Nephron (organoid): Measurements from ENCODE around the gene PLEKHM3.

Source experiments
- H3K27ac Mint-ChIP-seq, 3 experiments: 2 replicates each; pipeline ENCODE4 v1.8.0; 2020; ENCODE audit warnings: mixed read lengths in 3 of 3, mild to moderate bottlenecking in 2 of 3, moderate library complexity in 1 of 3
- H3K27me3 Mint-ChIP-seq: 2 replicates; pipeline ENCODE4 v1.8.0; 2021; ENCODE audit warnings: low read depth, mild to moderate bottlenecking, moderate library complexity, mixed read lengths
- H3K36me3 Mint-ChIP-seq: 2 replicates; pipeline ENCODE4 v1.8.0; 2020; ENCODE audit warnings: low read depth, mixed read lengths
- H3K4me1 Mint-ChIP-seq: 2 replicates; pipeline ENCODE4 v1.8.0; 2020; ENCODE audit warnings: mixed read lengths
- H3K4me3 Mint-ChIP-seq, 3 experiments: 2 replicates each; pipeline ENCODE4 v1.8.0; 2020; ENCODE audit warnings: mild to moderate bottlenecking in 3 of 3, mixed read lengths in 3 of 3, moderate library complexity in 2 of 3
- H3K9me3 Mint-ChIP-seq: 2 replicates; pipeline ENCODE4 v1.8.0; 2020; ENCODE audit warnings: mixed read lengths
- CTCF ChIP-seq, 3 experiments: fragments of 200-600 bp; sonication (generic); IDR thresholded peaks; one replicate each; pipeline ENCODE4 v1.5.0; 2021; ENCODE audit warnings: antibody characterized with exemption in 3 of 3; ENCODE audit not compliant: unreplicated experiment in 3 of 3

Gene PLEKHM3

GRCh38 chr2:207944979-207945600 is 80.2 kb downstream of the PLEKHM3 start:
- Mint-ChIP-seq H3K36me3 (peaks cover 21% of the 10 kb centered on the region), H3K4me3 (no peak overlapping the region), H3K27me3 (no peaks in the 10 kb centered on the region), H3K4me1 (no peaks in the 10 kb centered on the region), H3K9me3 (no peaks in the 10 kb centered on the region), H3K27ac (no peak overlapping the region)
- no peak for TF ChIP-seq CTCF (IDR thresholded peaks at IDR 0.05; ENCODE audit: unreplicated experiment in 3 of 3)

GRCh38 chr2:207944334-207944733 is 81.0 kb downstream of the PLEKHM3 start:
- Mint-ChIP-seq H3K4me1 (no peaks in the 10 kb centered on the region), H3K4me3 (no peak overlapping the region), H3K27ac (no peak overlapping the region), H3K27me3 (no peaks in the 10 kb centered on the region), H3K9me3 (no peaks in the 10 kb centered on the region), H3K36me3 (peaks cover 21% of the 10 kb centered on the region)
- TF ChIP-seq CTCF (IDR thresholded peaks at IDR 0.05; ENCODE audit: unreplicated experiment in 3 of 3), result no peak

- Mint-ChIP-seq H3K27me3 (no peaks in the 10 kb centered on the region), H3K4me3 (no peak overlapping the region), H3K9me3 (no peaks in the 10 kb centered on the region), H3K27ac (no peak overlapping the region), H3K4me1 (no peaks in the 10 kb centered on the region), H3K36me3 (peaks cover 10% of the 10 kb centered on the region)
- TF ChIP-seq CTCF (IDR thresholded peaks at IDR 0.05; ENCODE audit: unreplicated experiment in 3 of 3), result no peak
Observed at GRCh38 chr2:207939342-207940108, 85.8 kb downstream of the PLEKHM3 start.

GRCh38 chr2:207938886-207939285 is 86.4 kb downstream of the PLEKHM3 start:
- no peaks in the 10 kb centered on the region for H3K27me3 Mint-ChIP-seq
- no peak overlapping the region for H3K27ac Mint-ChIP-seq
- no peak overlapping the region for H3K4me3 Mint-ChIP-seq
- H3K36me3 Mint-ChIP-seq, result peaks cover 6% of the 10 kb centered on the region
- no peak for TF ChIP-seq CTCF (IDR thresholded peaks at IDR 0.05; ENCODE audit: unreplicated experiment in 3 of 3)
- H3K4me1 Mint-ChIP-seq, result no peaks in the 10 kb centered on the region
- no peaks in the 10 kb centered on the region for H3K9me3 Mint-ChIP-seq

GRCh38 chr2:207938415-207938814 is 86.9 kb downstream of the PLEKHM3 start:
- H3K27ac Mint-ChIP-seq, result no peak overlapping the region
- H3K4me3 Mint-ChIP-seq, result no peak overlapping the region
- H3K36me3 Mint-ChIP-seq, result peaks cover 4% of the 10 kb centered on the region
- no peaks in the 10 kb centered on the region for H3K4me1 Mint-ChIP-seq
- H3K9me3 Mint-ChIP-seq, result no peaks in the 10 kb centered on the region
- H3K27me3 Mint-ChIP-seq, result no peaks in the 10 kb centered on the region
- TF ChIP-seq CTCF (IDR thresholded peaks at IDR 0.05; ENCODE audit: unreplicated experiment in 3 of 3), result no peak

GRCh38 chr2:207937823-207938222 is 87.5 kb downstream of the PLEKHM3 start:
- no peaks in the 10 kb centered on the region for H3K9me3 Mint-ChIP-seq

More at GRCh38 chr2:207937823-207938222, 87.5 kb downstream of the PLEKHM3 start:
- Mint-ChIP-seq H3K4me1 (no peaks in the 10 kb centered on the region), H3K36me3 (peaks cover 2% of the 10 kb centered on the region), H3K27ac (no peak overlapping the region), H3K4me3 (no peak overlapping the region), H3K27me3 (no peaks in the 10 kb centered on the region)
- no peak for TF ChIP-seq CTCF (IDR thresholded peaks at IDR 0.05; ENCODE audit: unreplicated experiment in 3 of 3)
